H9 (cell line): Measurements from ENCODE around the gene TOR1B. TPM values are rescaled to one million over a fixed set of nuclear protein-coding genes. Genes with fewer than 3 reads are reported as not detected.

Experiments used
- DNase-seq: peaks from one replicate; pipeline ENCODE4 v3.0.0-alpha.2; 2017
- H2AFZ ChIP-seq: one replicate; pipeline ENCODE4 v1.6.1; 2013; ENCODE audit warnings: mild to moderate bottlenecking, low read length, control low read depth, moderate library complexity
- H2AK5ac ChIP-seq: 2 replicates; pipeline ENCODE4 v1.6.1; 2013; ENCODE audit warnings: low read length, control low read depth, mixed read lengths; ENCODE audit not compliant: insufficient read length
- H2BK120ac ChIP-seq: one replicate; pipeline ENCODE4 v1.6.1; 2013; ENCODE audit warnings: low read depth, mild to moderate bottlenecking, low read length, control low read depth, inconsistent platforms; ENCODE audit not compliant: poor library complexity, severe bottlenecking
- H2BK12ac ChIP-seq: 2 replicates; pipeline ENCODE4 v1.6.1; 2013; ENCODE audit warnings: low read length, control low read depth, mixed read lengths, low read depth; ENCODE audit not compliant: insufficient read length
- H2BK15ac ChIP-seq: 2 replicates; pipeline ENCODE4 v1.6.1; 2013; ENCODE audit warnings: low read depth, low read length, control low read depth
- H2BK20ac ChIP-seq: one replicate; pipeline ENCODE4 v1.6.1; 2013; ENCODE audit warnings: low read depth, mild to moderate bottlenecking, low read length, control low read depth, inconsistent platforms; ENCODE audit not compliant: poor library complexity, severe bottlenecking
- H2BK5ac ChIP-seq: 2 replicates; pipeline ENCODE4 v1.6.1; 2013; ENCODE audit warnings: low read length, control low read depth, mixed read lengths; ENCODE audit not compliant: insufficient read length
- H3K14ac ChIP-seq: 2 replicates; pipeline ENCODE4 v1.6.1; 2013; ENCODE audit warnings: low read length, control low read depth; ENCODE audit not compliant: insufficient read depth
- H3K18ac ChIP-seq: 2 replicates; pipeline ENCODE4 v1.6.1; 2013; ENCODE audit warnings: low read depth, mild to moderate bottlenecking, mixed read lengths, low read length, control low read depth; ENCODE audit not compliant: insufficient read length
- H3K23ac ChIP-seq: 2 replicates; pipeline ENCODE4 v1.6.1; 2013; ENCODE audit warnings: low read length, control low read depth, mixed read lengths, low read depth; ENCODE audit not compliant: insufficient read length
- H3K23me2 ChIP-seq: 2 replicates; pipeline ENCODE4 v1.6.1; 2013; ENCODE audit warnings: low read depth, mild to moderate bottlenecking, mixed read lengths, low read length, control low read depth; ENCODE audit not compliant: insufficient read length, poor library complexity, severe bottlenecking
- H3K27ac ChIP-seq: 2 replicates; pipeline ENCODE4 v1.5.1; 2013; ENCODE audit warnings: low read length, control low read depth, mixed read lengths, low read depth; ENCODE audit not compliant: insufficient read length
- H3K27me3 ChIP-seq: 2 replicates; pipeline ENCODE4 v1.6.1; 2013; ENCODE audit warnings: low read length, control low read depth, inconsistent platforms; ENCODE audit not compliant: insufficient read depth
- H3K4ac ChIP-seq: 2 replicates; pipeline ENCODE4 v1.6.1; 2013; ENCODE audit warnings: low read depth, mild to moderate bottlenecking, control low read depth, inconsistent platforms, low read length, moderate library complexity
- H3K4me1 ChIP-seq: 2 replicates; pipeline ENCODE4 v1.6.1; 2013; ENCODE audit warnings: low read length, control low read depth, inconsistent platforms; ENCODE audit not compliant: insufficient read depth
- H3K4me2 ChIP-seq: 2 replicates; pipeline ENCODE4 v1.6.1; 2013; ENCODE audit warnings: low read length, control low read depth, mixed read lengths; ENCODE audit not compliant: insufficient read length, insufficient read depth
- H3K56ac ChIP-seq: 2 replicates; pipeline ENCODE4 v1.6.1; 2013; ENCODE audit warnings: low read depth, mild to moderate bottlenecking, mixed read lengths, low read length, control low read depth; ENCODE audit not compliant: insufficient read length
- H3K79me1 ChIP-seq: 2 replicates; pipeline ENCODE4 v1.6.1; 2013; ENCODE audit warnings: low read depth, mild to moderate bottlenecking, moderate library complexity, low read length, control low read depth, inconsistent platforms; ENCODE audit not compliant: insufficient read depth, poor library complexity, severe bottlenecking
- H3K79me2 ChIP-seq: 2 replicates; pipeline ENCODE4 v1.6.1; 2013; ENCODE audit warnings: low read length, control low read depth, inconsistent platforms; ENCODE audit not compliant: insufficient read depth
- H3K9ac ChIP-seq: 2 replicates; pipeline ENCODE4 v1.6.1; 2013; ENCODE audit warnings: low read length, control low read depth, mixed read lengths; ENCODE audit not compliant: insufficient read length; ENCODE audit errors: extremely low read depth
- H3K9me3 ChIP-seq: one replicate; pipeline ENCODE4 v1.6.1; 2013; ENCODE audit warnings: low read depth, low read length, inconsistent platforms; ENCODE audit not compliant: control insufficient read depth
- H3T11ph ChIP-seq: one replicate; pipeline ENCODE4 v1.6.1; 2013; ENCODE audit warnings: mild to moderate bottlenecking, low read length, control low read depth, inconsistent platforms
- H4K20me1 ChIP-seq: one replicate; pipeline ENCODE4 v1.6.1; 2013; ENCODE audit not compliant: control insufficient read depth, insufficient read length, insufficient read depth
- H4K5ac ChIP-seq: 2 replicates; pipeline ENCODE4 v1.6.1; 2013; ENCODE audit warnings: low read depth, mild to moderate bottlenecking, mixed read lengths, low read length, control low read depth; ENCODE audit not compliant: insufficient read length
- H4K8ac ChIP-seq: replicated peaks from 2 replicates; pipeline ENCODE4 v1.6.1; 2013; ENCODE audit warnings: low read length, control low read depth, mixed read lengths, low read depth; ENCODE audit not compliant: insufficient read length
- H4K91ac ChIP-seq: 2 replicates; pipeline ENCODE4 v1.6.1; 2013; ENCODE audit warnings: low read depth, mild to moderate bottlenecking, moderate library complexity, mixed read lengths, low read length, control low read depth; ENCODE audit not compliant: insufficient read length
- H3K27ac Mint-ChIP-seq, 3 experiments: 2 replicates in 2 of 3; 3 replicates in 1 of 3; pipeline ENCODE4 v1.8.0; 2020 to 2021; ENCODE audit warnings: mixed read lengths in 3 of 3, mild to moderate bottlenecking in 1 of 3, moderate library complexity in 1 of 3
- H3K27me3 Mint-ChIP-seq: 2 replicates; pipeline ENCODE4 v1.8.0; 2021; ENCODE audit warnings: low read depth, mild to moderate bottlenecking, moderate library complexity, mixed read lengths
- H3K36me3 Mint-ChIP-seq, 3 experiments: 2 replicates in 2 of 3; 3 replicates in 1 of 3; pipeline ENCODE4 v1.8.0; 2020 to 2021; ENCODE audit warnings: low read depth in 3 of 3, mixed read lengths in 3 of 3; ENCODE audit not compliant: insufficient read depth in 1 of 3
- H3K4me1 Mint-ChIP-seq, 2 experiments: 2 replicates each; pipeline ENCODE4 v1.8.0; 2020; ENCODE audit warnings: mixed read lengths in 2 of 2
- H3K4me3 Mint-ChIP-seq, 2 experiments: 2 replicates in 1 of 2; 3 replicates in 1 of 2; pipeline ENCODE4 v1.8.0; 2020 to 2021; ENCODE audit warnings: mild to moderate bottlenecking in 2 of 2, mixed read lengths in 2 of 2, moderate library complexity in 1 of 2
- H3K9me3 Mint-ChIP-seq, 2 experiments: 2 replicates in 1 of 2; 3 replicates in 1 of 2; pipeline ENCODE4 v1.8.0; 2020; ENCODE audit warnings: mild to moderate bottlenecking in 2 of 2, mixed read lengths in 2 of 2, moderate library complexity in 1 of 2
- WGBS: extraction: QIAGEN DNeasy Blood & Tissue Kit; methylation state at CpG from one replicate; pipeline ENCODE4 v1.1.7; 2013; ENCODE audit warnings: missing lambda C conversion rate, low lambda C conversion rate, mixed read lengths; ENCODE audit not compliant: insufficient read length; ENCODE audit errors: extremely low coverage; 5-methylcytosine and 5-hydroxymethylcytosine counted together
- total RNA-seq: library from RNA; stranded (reverse); gene quantifications from 2 replicates; pipeline ENCODE4 v1.2.1, GENCODE V29; 2021
- TF ChIP-seq, protein P1 (sequence below): fragments of 200-600 bp; sonication (generic); conservative IDR thresholded peaks from 3 replicates; pipeline ENCODE4 v1.8.0; 2021; ENCODE audit warnings: antibody characterized with exemption, mild to moderate bottlenecking

TOR1B gene
- total RNA-seq, 1 experiment from 2014 or later: 18.1 TPM

GRCh38 chr9:129765764-129766317, 37.1 kb upstream of the TOR1B start:
- H2AFZ ChIP-seq: no peak overlapping the region
- no peak overlapping the region for H3K14ac ChIP-seq
- Mint-ChIP-seq H3K27ac (no peak overlapping the region), H3K4me1 (peaks cover 6 to 10% of the 10 kb centered on the region in 2 experiments; a peak in 3 of 4 replicates), H3K36me3 (no peaks in the 10 kb centered on the region), H3K9me3 (no peaks in the 10 kb centered on the region), H3K4me3 (no peak overlapping the region), H3K27me3 (no peaks in the 10 kb centered on the region)
- H3K23ac ChIP-seq: no peak overlapping the region
- no peak overlapping the region for H2BK15ac ChIP-seq
- H2BK5ac ChIP-seq: no peak overlapping the region
- no peaks in the 10 kb centered on the region for H3K79me2 ChIP-seq
- no peak overlapping the region for H4K91ac ChIP-seq
- no peaks in the 10 kb centered on the region for H3K9me3 ChIP-seq
- no peak overlapping the region for H3K18ac ChIP-seq
- no peak overlapping the region for H3T11ph ChIP-seq
- no peak overlapping the region for H3K27ac ChIP-seq
- H3K79me1 ChIP-seq: no peaks in the 10 kb centered on the region
- no peak overlapping the region for H3K56ac ChIP-seq
- no peak overlapping the region for H4K8ac ChIP-seq
- DNase-seq: no peak
- WGBS: no CpG with 5 or more reads among the region's 4 CpGs
- H2BK120ac ChIP-seq: no peak overlapping the region
- H3K9ac ChIP-seq: no peak overlapping the region
- no peaks in the 10 kb centered on the region for H3K27me3 ChIP-seq
- H2AK5ac ChIP-seq: no peak overlapping the region
- H2BK20ac ChIP-seq: no peak overlapping the region
- no peak overlapping the region for H4K5ac ChIP-seq
- H2BK12ac ChIP-seq: no peak overlapping the region
- H4K20me1 ChIP-seq: no peaks in the 10 kb centered on the region
- TF ChIP-seq, protein P1, sequence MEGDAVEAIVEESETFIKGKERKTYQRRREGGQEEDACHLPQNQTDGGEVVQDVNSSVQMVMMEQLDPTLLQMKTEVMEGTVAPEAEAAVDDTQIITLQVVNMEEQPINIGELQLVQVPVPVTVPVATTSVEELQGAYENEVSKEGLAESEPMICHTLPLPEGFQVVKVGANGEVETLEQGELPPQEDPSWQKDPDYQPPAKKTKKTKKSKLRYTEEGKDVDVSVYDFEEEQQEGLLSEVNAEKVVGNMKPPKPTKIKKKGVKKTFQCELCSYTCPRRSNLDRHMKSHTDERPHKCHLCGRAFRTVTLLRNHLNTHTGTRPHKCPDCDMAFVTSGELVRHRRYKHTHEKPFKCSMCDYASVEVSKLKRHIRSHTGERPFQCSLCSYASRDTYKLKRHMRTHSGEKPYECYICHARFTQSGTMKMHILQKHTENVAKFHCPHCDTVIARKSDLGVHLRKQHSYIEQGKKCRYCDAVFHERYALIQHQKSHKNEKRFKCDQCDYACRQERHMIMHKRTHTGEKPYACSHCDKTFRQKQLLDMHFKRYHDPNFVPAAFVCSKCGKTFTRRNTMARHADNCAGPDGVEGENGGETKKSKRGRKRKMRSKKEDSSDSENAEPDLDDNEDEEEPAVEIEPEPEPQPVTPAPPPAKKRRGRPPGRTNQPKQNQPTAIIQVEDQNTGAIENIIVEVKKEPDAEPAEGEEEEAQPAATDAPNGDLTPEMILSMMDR: no peak
- H3K4me1 ChIP-seq: no peaks in the 10 kb centered on the region; the same call in 1 of the 2 replicates
- H3K4ac ChIP-seq: no peak overlapping the region
- no peak overlapping the region for H3K4me2 ChIP-seq
- peaks cover 3% of the 10 kb centered on the region for H3K23me2 ChIP-seq
